Skeletal muscle tissue (tissue), 4 donors: Measurements from ENCODE around the gene KCNA2. TPM values are rescaled to one million over a fixed set of nuclear protein-coding genes. Genes with fewer than 3 reads are reported as not detected.

Source experiments
- H3K27ac ChIP-seq: one replicate; pipeline ENCODE4 v1.7.0; 2013; ENCODE audit warnings: mild to moderate bottlenecking, low read depth, low read length, inconsistent platforms
- H3K27me3 ChIP-seq, 3 donors: one replicate each; pipeline ENCODE4 v1.7.0; 2013; ENCODE audit warnings: low read length in 3 of 3; ENCODE audit not compliant: control insufficient read depth in 3 of 3, insufficient read depth in 3 of 3
- H3K36me3 ChIP-seq, 3 donors: one replicate each; pipeline ENCODE4 v1.7.0; 2013; ENCODE audit warnings: low read length in 3 of 3; ENCODE audit not compliant: control insufficient read depth in 3 of 3, insufficient read depth in 3 of 3
- H3K4me1 ChIP-seq, 3 donors: one replicate each; pipeline ENCODE4 v1.7.0; 2013; ENCODE audit warnings: low read length in 3 of 3, mild to moderate bottlenecking in 3 of 3; ENCODE audit not compliant: control insufficient read depth in 3 of 3, insufficient read depth in 3 of 3
- H3K4me3 ChIP-seq, 3 donors: one replicate each; pipeline ENCODE4 v1.7.0; 2013; ENCODE audit warnings: low read length in 3 of 3
- H3K9ac ChIP-seq, 3 donors: one replicate each; pipeline ENCODE4 v1.7.0; 2013; ENCODE audit warnings: low read length in 3 of 3, mild to moderate bottlenecking in 3 of 3, moderate library complexity in 2 of 3, low read depth in 1 of 3
- H3K9me3 ChIP-seq, 3 donors: one replicate each; pipeline ENCODE4 v1.7.0; 2013; ENCODE audit warnings: low read length in 3 of 3; ENCODE audit not compliant: control insufficient read depth in 3 of 3
- total RNA-seq: library from RNA; depleted of rRNA; stranded (reverse); fragments of >200 nt; gene quantifications from one replicate; pipeline ENCODE4 v1.2.3, GENCODE V29; 2014
- donor health status: Osteomylitis.

Gene KCNA2
- total RNA-seq, 1 donor from 2014 or later = 0.52 TPM

GRCh38 chr1:110603058-110603457 lies 3.1 kb downstream of the KCNA2 start:
- Histone ChIP-seq H3K4me1 (peaks cover 11 to 26% (median 17%) of the 10 kb centered on the region in 3 donors), H3K27me3 (peaks cover 19 to 42% (median 34%) of the 10 kb centered on the region in 3 donors), H3K27ac (no peak overlapping the region), H3K36me3 (no peaks in the 10 kb centered on the region), H3K9me3 (no peaks in the 10 kb centered on the region), H3K9ac (no peak overlapping the region), H3K4me3 (no peak overlapping the region)

- Histone ChIP-seq H3K27ac (no peak overlapping the region), H3K4me3 (no peak overlapping the region), H3K27me3 (peaks cover 13 to 36% (median 28%) of the 10 kb centered on the region in 3 donors), H3K36me3 (no peaks in the 10 kb centered on the region), H3K9me3 (no peaks in the 10 kb centered on the region), H3K4me1 (peaks cover 11 to 20% (median 17%) of the 10 kb centered on the region in 3 donors), H3K9ac (no peak overlapping the region)
These were observed 3.7 kb downstream of the KCNA2 start for GRCh38 chr1:110602466-110602865.

- H3K9me3 ChIP-seq = no peaks in the 10 kb centered on the region
- peaks cover 8 to 14% (median 11%) of the 10 kb centered on the region in 3 donors for H3K4me1 ChIP-seq
- H3K4me3 ChIP-seq = no peak overlapping the region
- no peak overlapping the region for H3K27ac ChIP-seq
- peaks cover 9 to 34% (median 19%) of the 10 kb centered on the region in 3 donors for H3K27me3 ChIP-seq
- no peak overlapping the region for H3K9ac ChIP-seq
- no peaks in the 10 kb centered on the region for H3K36me3 ChIP-seq
These were observed 4.8 kb downstream of the KCNA2 start for GRCh38 chr1:110601332-110601731.

- Histone ChIP-seq H3K9me3 (no peaks in the 10 kb centered on the region), H3K27me3 (peaks cover 8 to 27% (median 13%) of the 10 kb centered on the region in 3 donors), H3K27ac (no peak overlapping the region), H3K4me3 (no peak overlapping the region), H3K36me3 (no peaks in the 10 kb centered on the region), H3K9ac (no peak overlapping the region), H3K4me1 (peaks cover 3 to 9% (median 4%) of the 10 kb centered on the region in 3 donors)
These were observed 5.4 kb downstream of the KCNA2 start for GRCh38 chr1:110600716-110601115.

GRCh38 chr1:110597966-110598365 lies 8.2 kb downstream of the KCNA2 start:
- no peak overlapping the region for H3K27ac ChIP-seq
- no peaks in the 10 kb centered on the region for H3K9me3 ChIP-seq
- H3K4me1 ChIP-seq = no peaks in the 10 kb centered on the region
- peaks cover 2 to 5% (median 3%) of the 10 kb centered on the region in 3 donors for H3K27me3 ChIP-seq
- H3K9ac ChIP-seq = no peak overlapping the region
- no peak overlapping the region for H3K4me3 ChIP-seq
- H3K36me3 ChIP-seq = no peaks in the 10 kb centered on the region

- Histone ChIP-seq H3K27me3 (peaks cover 5 to 6% (median 6%) of the 10 kb centered on the region in 3 donors), H3K9me3 (no peaks in the 10 kb centered on the region), H3K4me1 (no peaks in the 10 kb centered on the region), H3K4me3 (no peak overlapping the region), H3K27ac (no peak overlapping the region), H3K36me3 (no peaks in the 10 kb centered on the region), H3K9ac (no peak overlapping the region)
These were observed 9.8 kb downstream of the KCNA2 start for GRCh38 chr1:110596312-110596711.

GRCh38 chr1:110595353-110595710 lies 10.8 kb downstream of the KCNA2 start:
- H3K4me1 ChIP-seq = no peaks in the 10 kb centered on the region
- no peak overlapping the region for H3K27ac ChIP-seq
- no peaks in the 10 kb centered on the region for H3K36me3 ChIP-seq
- no peaks in the 10 kb centered on the region for H3K9me3 ChIP-seq
- no peak overlapping the region for H3K4me3 ChIP-seq
- peaks cover 5 to 6% (median 6%) of the 10 kb centered on the region in 3 donors for H3K27me3 ChIP-seq
- H3K9ac ChIP-seq = no peak overlapping the region

- no peak overlapping the region for H3K4me3 ChIP-seq
- H3K9me3 ChIP-seq = no peaks in the 10 kb centered on the region
- no peak overlapping the region for H3K27ac ChIP-seq
- H3K27me3 ChIP-seq = peaks cover 5 to 6% (median 6%) of the 10 kb centered on the region in 3 donors
- H3K9ac ChIP-seq = no peak overlapping the region
- H3K4me1 ChIP-seq = no peaks in the 10 kb centered on the region
- no peaks in the 10 kb centered on the region for H3K36me3 ChIP-seq
These were observed 11.5 kb downstream of the KCNA2 start for GRCh38 chr1:110594456-110595352.

GRCh38 chr1:110593902-110594301 lies 12.3 kb downstream of the KCNA2 start:
- Histone ChIP-seq H3K4me1 (no peaks in the 10 kb centered on the region), H3K9ac (no peak overlapping the region), H3K27me3 (peaks cover 6% of the 10 kb centered on the region in 3 donors), H3K36me3 (no peaks in the 10 kb centered on the region), H3K4me3 (no peak overlapping the region), H3K9me3 (no peaks in the 10 kb centered on the region), H3K27ac (no peak overlapping the region)

- H3K4me3 ChIP-seq = no peak overlapping the region
- no peak overlapping the region for H3K9ac ChIP-seq
- peaks cover 3 to 9% (median 6%) of the 10 kb centered on the region in 3 donors for H3K27me3 ChIP-seq
- H3K9me3 ChIP-seq = no peaks in the 10 kb centered on the region
- H3K4me1 ChIP-seq = no peaks in the 10 kb centered on the region
- no peak overlapping the region for H3K27ac ChIP-seq
- no peaks in the 10 kb centered on the region for H3K36me3 ChIP-seq
These were observed 14.2 kb downstream of the KCNA2 start for GRCh38 chr1:110591956-110592355.
